Skeletal muscle tissue (tissue), 4 donors: Measurements from ENCODE around the gene PPP2R2D. TPM values are rescaled to one million over a fixed set of nuclear protein-coding genes. Genes with fewer than 3 reads are reported as not detected.

ENCODE experiments used
- H3K27ac ChIP-seq: one replicate; pipeline ENCODE4 v1.7.0; 2013; ENCODE audit warnings: mild to moderate bottlenecking, low read depth, low read length, inconsistent platforms
- H3K27me3 ChIP-seq, 3 donors: one replicate each; pipeline ENCODE4 v1.7.0; 2013; ENCODE audit warnings: low read length in 3 of 3; ENCODE audit not compliant: control insufficient read depth in 3 of 3, insufficient read depth in 3 of 3
- H3K36me3 ChIP-seq, 3 donors: one replicate each; pipeline ENCODE4 v1.7.0; 2013; ENCODE audit warnings: low read length in 3 of 3; ENCODE audit not compliant: control insufficient read depth in 3 of 3, insufficient read depth in 3 of 3
- H3K4me1 ChIP-seq, 3 donors: one replicate each; pipeline ENCODE4 v1.7.0; 2013; ENCODE audit warnings: low read length in 3 of 3, mild to moderate bottlenecking in 3 of 3; ENCODE audit not compliant: control insufficient read depth in 3 of 3, insufficient read depth in 3 of 3
- H3K4me3 ChIP-seq, 3 donors: one replicate each; pipeline ENCODE4 v1.7.0; 2013; ENCODE audit warnings: low read length in 3 of 3
- H3K9ac ChIP-seq, 3 donors: one replicate each; pipeline ENCODE4 v1.7.0; 2013; ENCODE audit warnings: low read length in 3 of 3, mild to moderate bottlenecking in 3 of 3, moderate library complexity in 2 of 3, low read depth in 1 of 3
- H3K9me3 ChIP-seq, 3 donors: one replicate each; pipeline ENCODE4 v1.7.0; 2013; ENCODE audit warnings: low read length in 3 of 3; ENCODE audit not compliant: control insufficient read depth in 3 of 3
- total RNA-seq: library from RNA; depleted of rRNA; stranded (reverse); fragments of >200 nt; gene quantifications from one replicate; pipeline ENCODE4 v1.2.3, GENCODE V29; 2014
- donor health status: Osteomylitis.

The PPP2R2D gene
- total RNA-seq, 1 donor from 2014 or later = 27.1 TPM

GRCh38 chr10:131898061-131898460 lies 2.7 kb upstream of the PPP2R2D start:
- H3K4me3 ChIP-seq = no peak overlapping the region
- H3K9ac ChIP-seq = no peak overlapping the region
- peaks cover 0 to 2% (median 0%) of the 10 kb centered on the region in 3 donors for H3K36me3 ChIP-seq
- H3K4me1 ChIP-seq = peaks cover 17 to 23% (median 22%) of the 10 kb centered on the region in 3 donors
- H3K27me3 ChIP-seq = peaks cover 20 to 27% (median 26%) of the 10 kb centered on the region in 3 donors
- H3K27ac ChIP-seq = no peak overlapping the region
- H3K9me3 ChIP-seq = no peaks in the 10 kb centered on the region

GRCh38 chr10:131898713-131899112 lies 2.1 kb upstream of the PPP2R2D start:
- Histone ChIP-seq H3K9me3 (no peaks in the 10 kb centered on the region), H3K27ac (no peak overlapping the region), H3K9ac (no peak overlapping the region), H3K27me3 (peaks cover 20 to 22% (median 22%) of the 10 kb centered on the region in 3 donors), H3K4me1 (peaks cover 17 to 26% (median 26%) of the 10 kb centered on the region in 3 donors), H3K36me3 (peaks cover 0 to 2% (median 0%) of the 10 kb centered on the region in 3 donors), H3K4me3 (no peak overlapping the region)

- Histone ChIP-seq H3K9me3 (no peaks in the 10 kb centered on the region), H3K27me3 (peaks cover 18 to 20% (median 19%) of the 10 kb centered on the region in 3 donors), H3K27ac (no peak overlapping the region), H3K36me3 (peaks cover 0 to 2% (median 0%) of the 10 kb centered on the region in 3 donors), H3K4me1 (peaks cover 17 to 27% (median 27%) of the 10 kb centered on the region in 3 donors), H3K4me3 (no peak overlapping the region), H3K9ac (no peak overlapping the region)
Measured at GRCh38 chr10:131899116-131899690, 1.6 kb upstream of the PPP2R2D start.

DNA sequence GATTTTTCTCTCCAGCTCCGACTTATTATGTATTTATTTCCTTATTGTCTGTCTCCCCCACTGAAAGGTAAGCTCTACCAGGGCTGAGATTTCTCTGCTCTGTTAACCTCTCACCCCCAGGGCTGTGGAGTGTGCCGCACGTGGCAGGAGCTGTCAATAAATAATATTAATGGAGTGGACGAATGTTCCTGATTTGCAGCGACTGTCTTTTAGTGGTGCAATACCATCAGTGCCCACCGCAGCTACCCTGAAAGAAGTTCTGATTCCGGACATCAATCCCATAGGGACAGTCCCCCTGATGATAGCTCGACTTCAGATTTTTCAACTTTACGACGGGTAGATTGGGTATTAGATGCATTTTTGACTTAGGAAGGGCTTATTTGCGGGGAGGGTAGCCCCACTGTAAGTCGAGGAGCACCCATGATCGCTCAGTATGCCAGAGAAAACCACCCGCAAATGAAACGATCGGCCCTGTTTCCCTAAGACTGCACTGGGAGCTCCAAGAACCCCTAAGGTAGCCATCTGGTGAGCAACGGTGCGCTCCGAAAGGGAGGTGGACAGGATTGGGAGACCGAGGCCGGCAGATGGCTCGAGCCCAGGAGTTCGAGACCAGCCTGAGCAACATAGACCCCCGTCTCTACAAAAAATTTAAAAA lies 986 bp upstream of the PPP2R2D start:
- Histone ChIP-seq H3K4me3 (peak overlapping the region; percentile 82 to 84 (median 82)), H3K36me3 (peaks cover 0 to 2% (median 0%) of the 10 kb centered on the region in 3 donors), H3K27ac (no peak overlapping the region), H3K9ac (peak overlapping the region; percentile 43 to 71 (median 62)), H3K4me1 (peaks cover 17 to 30% (median 27%) of the 10 kb centered on the region in 3 donors), H3K9me3 (no peaks in the 10 kb centered on the region), H3K27me3 (peaks cover 18 to 20% (median 19%) of the 10 kb centered on the region in 3 donors)

DNA sequence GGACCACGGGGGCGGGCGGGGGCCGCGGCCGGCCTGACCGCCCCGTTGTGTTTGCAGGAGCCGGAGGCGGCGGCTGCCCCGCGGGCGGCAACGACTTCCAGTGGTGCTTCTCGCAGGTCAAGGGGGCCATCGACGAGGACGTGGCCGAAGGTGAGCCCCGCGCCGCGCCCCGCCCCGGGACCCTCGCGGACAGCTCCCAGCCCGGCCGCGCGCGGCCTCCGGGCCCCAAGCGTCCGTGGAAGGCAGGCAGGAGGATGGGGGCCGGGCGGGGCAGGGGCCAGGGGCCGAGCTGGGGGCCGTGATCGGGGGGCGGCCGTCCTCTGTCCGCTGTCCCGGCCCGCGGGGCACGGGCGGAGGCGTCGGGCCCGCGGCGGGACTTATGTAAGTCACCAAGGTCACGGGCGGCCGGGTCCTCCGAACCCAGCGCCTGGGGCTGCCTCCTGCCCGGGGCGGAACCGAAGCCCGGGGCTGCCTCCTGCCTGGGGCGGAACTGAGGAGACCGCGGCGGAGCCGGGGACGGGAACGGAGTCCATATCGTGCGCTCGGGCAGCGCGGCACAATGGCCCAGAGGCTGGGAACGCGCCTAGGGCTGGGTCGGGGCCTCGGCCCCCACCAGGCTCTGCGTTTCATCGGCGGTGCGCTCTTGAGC lies 497 bp downstream of the PPP2R2D start:
- peak overlapping the region; percentile 85 to 89 (median 85) for H3K9ac ChIP-seq
- peaks cover 29 to 42% (median 29%) of the 10 kb centered on the region in 3 donors for H3K4me1 ChIP-seq
- H3K4me3 ChIP-seq = peak overlapping the region; percentile 80 to 86 (median 82)
- peaks cover 14% of the 10 kb centered on the region in 3 donors for H3K27me3 ChIP-seq
- H3K27ac ChIP-seq = peak overlapping the region; percentile 85
- no peaks in the 10 kb centered on the region for H3K9me3 ChIP-seq
- H3K36me3 ChIP-seq = peaks cover 4 to 7% (median 6%) of the 10 kb centered on the region in 3 donors

DNA sequence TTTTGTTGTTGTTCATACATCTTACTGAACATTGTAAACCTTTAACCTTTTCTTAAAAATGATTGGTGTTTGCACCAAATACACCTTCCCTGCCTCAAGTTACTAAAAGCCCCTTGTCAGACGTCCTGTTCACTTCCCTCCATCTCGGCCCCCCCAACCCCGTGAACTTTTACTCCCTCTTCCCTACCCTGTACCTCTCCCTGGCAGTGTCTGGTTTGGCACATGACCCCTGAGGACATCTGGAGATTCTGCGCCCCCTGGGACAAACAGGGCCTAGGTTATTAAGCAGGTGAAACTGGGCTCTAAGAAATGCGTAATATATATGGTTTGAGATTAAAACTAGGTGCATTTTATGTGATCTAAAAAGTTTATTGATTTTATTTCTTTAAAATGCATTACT lies 1.4 kb downstream of the PPP2R2D start:
- Histone ChIP-seq H3K27me3 (peaks cover 14% of the 10 kb centered on the region in 3 donors), H3K4me3 (peak overlapping the region; percentile 80 to 86 (median 82)), H3K4me1 (peaks cover 29 to 42% (median 31%) of the 10 kb centered on the region in 3 donors), H3K9ac (peak overlapping the region; percentile 85 to 89 (median 85)), H3K36me3 (peaks cover 4 to 7% (median 6%) of the 10 kb centered on the region in 3 donors), H3K9me3 (no peaks in the 10 kb centered on the region), H3K27ac (peak overlapping the region; percentile 85)

DNA sequence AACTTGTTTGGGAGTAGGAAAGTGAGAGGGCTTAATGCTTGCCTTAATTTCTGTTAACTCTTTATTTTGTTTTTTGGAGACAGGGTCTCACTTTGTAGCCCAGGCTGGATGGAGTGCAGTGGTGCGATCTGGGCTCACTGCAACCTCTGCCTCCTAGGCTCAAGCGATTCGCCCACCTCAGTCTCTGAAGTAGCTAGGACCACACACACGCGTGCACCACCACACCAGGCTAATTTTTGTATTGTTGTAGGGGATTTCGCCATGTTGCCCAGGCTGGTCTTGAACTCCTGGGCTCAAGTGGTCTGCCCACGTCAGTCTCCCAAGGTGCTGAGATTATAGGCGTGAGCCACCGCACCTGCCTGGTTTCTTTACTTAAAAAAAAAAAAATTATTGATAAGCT lies 1.9 kb downstream of the PPP2R2D start:
- Histone ChIP-seq H3K9ac (peak overlapping the region in 1 of 3 donors; percentile 85), H3K4me1 (peaks cover 31 to 43% (median 31%) of the 10 kb centered on the region in 3 donors), H3K4me3 (peak overlapping the region; percentile 22 to 86 (median 35))

GRCh38 chr10:131905267-131905571 lies 4.4 kb downstream of the PPP2R2D start:
- H3K4me1 ChIP-seq = peaks cover 30 to 55% (median 42%) of the 10 kb centered on the region in 3 donors
- H3K4me3 ChIP-seq = no peak overlapping the region
- H3K27me3 ChIP-seq = no peaks in the 10 kb centered on the region
- H3K9me3 ChIP-seq = no peaks in the 10 kb centered on the region
- no peak overlapping the region for H3K9ac ChIP-seq
- H3K27ac ChIP-seq = no peak overlapping the region
- peaks cover 6 to 7% (median 6%) of the 10 kb centered on the region in 3 donors for H3K36me3 ChIP-seq

More for the DNA sequence above, 1.9 kb downstream of the PPP2R2D start:
- peaks cover 4 to 7% (median 6%) of the 10 kb centered on the region in 3 donors for H3K36me3 ChIP-seq
- peaks cover 14% of the 10 kb centered on the region in 3 donors for H3K27me3 ChIP-seq
- H3K27ac ChIP-seq = no peak overlapping the region
- no peaks in the 10 kb centered on the region for H3K9me3 ChIP-seq

GRCh38 chr10:131905603-131906268 lies 4.9 kb downstream of the PPP2R2D start:
- peaks cover 29 to 54% (median 42%) of the 10 kb centered on the region in 3 donors for H3K4me1 ChIP-seq
- H3K27me3 ChIP-seq = no peaks in the 10 kb centered on the region
- H3K27ac ChIP-seq = no peak overlapping the region
- H3K36me3 ChIP-seq = peaks cover 6 to 7% (median 6%) of the 10 kb centered on the region in 3 donors
- H3K4me3 ChIP-seq = peak overlapping the region in 1 of 3 donors; percentile 10
- H3K9me3 ChIP-seq = no peaks in the 10 kb centered on the region
- no peak overlapping the region for H3K9ac ChIP-seq
